Stimulated activated naive CD4-positive, alpha-beta T cell (primary cell): ENCODE measurements around the gene MRNIP.

Experiments used
- DNase-seq, 6 experiments: peaks; one replicate each; lab custom pipeline; 2025; lab: John Stamatoyannopoulos, UW

MRNIP gene, protein sequence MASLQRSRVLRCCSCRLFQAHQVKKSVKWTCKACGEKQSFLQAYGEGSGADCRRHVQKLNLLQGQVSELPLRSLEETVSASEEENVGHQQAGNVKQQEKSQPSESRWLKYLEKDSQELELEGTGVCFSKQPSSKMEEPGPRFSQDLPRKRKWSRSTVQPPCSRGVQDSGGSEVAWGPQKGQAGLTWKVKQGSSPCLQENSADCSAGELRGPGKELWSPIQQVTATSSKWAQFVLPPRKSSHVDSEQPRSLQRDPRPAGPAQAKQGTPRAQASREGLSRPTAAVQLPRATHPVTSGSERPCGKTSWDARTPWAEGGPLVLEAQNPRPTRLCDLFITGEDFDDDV

DNA sequence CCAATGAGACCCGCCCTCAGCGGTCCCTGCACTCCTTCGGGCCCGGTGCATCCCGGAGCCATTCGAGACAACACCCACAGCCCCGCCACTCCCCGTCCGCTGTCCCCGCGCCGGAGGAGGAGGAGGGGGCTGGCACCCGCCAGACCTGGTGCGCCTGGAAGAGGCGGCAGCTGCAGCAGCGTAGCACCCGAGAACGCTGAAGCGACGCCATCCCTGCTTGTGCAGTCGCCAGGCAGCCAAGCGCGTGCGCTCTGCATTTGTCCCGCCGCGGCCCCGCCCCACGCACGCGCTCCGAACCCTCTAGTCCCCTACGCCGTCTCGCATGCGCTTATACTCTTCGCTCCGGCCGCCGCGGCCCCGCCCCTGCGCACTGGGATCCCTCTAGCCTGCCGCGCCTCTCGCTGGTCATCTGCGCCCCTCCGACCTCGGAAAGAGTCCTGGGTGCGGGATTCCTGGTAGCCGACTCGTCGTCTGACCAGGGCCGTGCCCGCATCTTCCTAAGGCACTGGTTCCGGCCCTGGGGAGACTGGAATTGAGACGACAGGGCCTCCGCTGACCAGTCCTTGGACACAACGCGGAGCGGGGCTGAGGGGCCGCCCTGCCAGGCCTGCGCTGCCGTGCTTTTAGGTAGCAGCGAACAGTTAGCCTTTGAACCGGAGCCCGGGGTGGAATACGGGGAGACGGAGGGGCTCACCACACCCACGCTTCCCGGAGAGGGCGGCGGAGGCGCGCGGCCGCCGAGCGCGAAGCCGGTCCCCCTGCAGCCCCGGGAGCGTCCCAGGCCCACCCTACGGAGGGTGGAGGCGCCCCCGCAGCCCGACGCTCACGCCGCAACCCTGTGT lies at the start of gene MRNIP:
MRNIP (minus strand) TSS at position 232 of the 842 bp plus-strand sequence; CDS start at position 211, 21 bp downstream.
- peak; percentile 72 to 83 (median 78) for DNase-seq

DNA sequence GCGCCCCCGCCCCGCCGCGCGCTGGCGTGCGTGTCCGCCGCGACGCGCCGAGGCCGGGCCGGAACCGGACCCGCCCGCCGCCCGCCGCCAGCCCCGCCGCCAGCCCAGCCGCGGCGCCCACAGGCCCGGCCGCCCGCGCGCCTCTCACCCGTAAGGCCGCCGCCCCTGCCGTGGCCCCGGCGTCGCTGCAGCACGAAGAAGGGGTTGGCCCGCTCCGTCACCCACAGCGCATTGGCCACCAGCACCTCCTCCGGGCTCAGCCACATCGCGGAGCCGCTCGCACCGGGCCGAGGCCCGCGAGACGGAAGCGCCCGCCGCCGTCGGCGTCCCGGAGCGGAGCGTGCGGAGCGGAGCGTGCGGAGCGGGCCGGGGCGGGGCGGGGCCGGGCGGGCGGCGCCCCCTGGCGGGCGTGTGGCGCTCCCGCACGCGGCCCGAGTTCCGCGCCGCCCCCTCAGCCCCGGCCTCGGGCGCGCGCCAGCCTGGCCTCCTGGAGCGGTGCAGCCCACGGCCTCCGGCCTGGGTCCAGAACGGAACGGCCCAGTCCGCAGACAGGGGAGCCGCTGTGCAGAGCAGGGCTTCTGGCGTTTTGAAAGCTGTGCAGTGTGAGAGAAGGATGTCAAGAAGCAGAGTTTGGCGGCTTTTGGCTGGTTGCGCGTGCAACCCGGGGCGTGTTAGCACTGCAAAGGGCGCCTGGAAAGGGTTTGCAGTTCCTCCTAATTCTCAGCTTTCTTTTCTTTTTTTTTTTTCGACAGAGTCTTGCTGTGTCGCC lies 49.1 kb upstream of the MRNIP start, which contains the start of gene TBC1D9B:
TBC1D9B (minus strand) TSS at position 342 of the 769 bp plus-strand sequence; CDS start at position 266, 76 bp downstream.
- peak; percentile 59 to 81 (median 67) for DNase-seq

DNA sequence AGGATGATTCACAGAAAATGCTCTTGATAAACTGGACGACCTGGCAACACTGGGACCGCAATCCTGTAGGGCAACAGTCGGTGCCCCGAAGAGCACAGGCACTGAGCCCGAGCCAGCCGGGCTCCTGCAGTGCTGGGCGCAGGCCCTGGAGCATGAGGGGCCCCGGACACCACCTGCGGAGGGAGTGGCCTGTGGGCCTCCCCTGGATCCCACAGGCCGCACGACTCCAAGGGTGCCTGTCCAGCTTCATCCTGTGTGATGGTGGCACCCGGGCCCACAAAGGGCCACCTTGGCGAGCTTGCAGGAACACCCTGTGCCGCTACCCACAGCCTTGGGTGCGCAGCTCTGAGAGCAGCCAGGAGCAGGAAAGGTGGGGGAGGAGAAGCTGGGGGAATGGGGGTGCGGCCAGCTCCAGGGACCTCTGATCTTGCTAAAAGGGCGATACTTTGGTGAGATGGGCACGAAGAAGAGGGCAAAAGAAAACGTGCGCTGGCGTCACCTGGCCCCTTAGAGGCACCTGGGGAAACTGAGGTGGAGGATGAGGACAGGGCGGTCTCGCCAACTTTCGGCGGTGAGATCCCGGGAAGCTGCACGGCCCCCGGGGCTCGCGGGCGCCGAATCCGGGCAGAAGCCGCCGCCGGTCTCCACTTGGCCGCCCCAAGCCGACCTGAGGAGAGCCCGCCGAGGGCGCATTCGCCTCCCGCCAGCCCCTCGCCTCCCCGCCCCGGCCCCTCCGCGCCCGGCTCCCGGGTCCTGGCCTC lies 48.4 kb upstream of the MRNIP start:
- peak in 3 of 6 experiments; percentile 20 to 48 (median 28) for DNase-seq

DNA sequence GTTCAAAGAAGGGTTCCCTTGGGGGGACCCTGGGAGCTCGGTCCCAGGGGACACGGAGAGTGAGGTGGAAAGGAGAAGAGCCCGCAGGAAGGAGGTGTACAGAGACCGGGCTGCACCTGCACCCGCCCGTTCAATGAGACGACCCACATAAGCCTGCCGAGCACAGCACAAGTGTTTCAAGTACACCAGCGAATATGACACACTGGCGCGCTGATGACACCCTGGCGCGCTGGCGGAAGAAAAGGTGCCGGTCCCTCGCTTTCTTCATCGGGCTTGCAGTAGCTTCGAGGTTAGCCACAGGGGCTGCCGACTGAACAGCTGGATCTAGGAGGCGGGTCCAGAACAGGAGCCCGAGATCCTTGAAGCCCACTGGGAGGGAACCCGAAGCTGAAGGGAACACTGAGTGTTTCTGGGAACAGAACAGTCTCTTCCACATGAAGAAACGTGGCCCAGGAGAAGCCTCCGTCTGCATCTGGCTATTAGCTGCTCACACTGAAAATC lies 47.7 kb upstream of the MRNIP start:
- DNase-seq, result no peak

DNA sequence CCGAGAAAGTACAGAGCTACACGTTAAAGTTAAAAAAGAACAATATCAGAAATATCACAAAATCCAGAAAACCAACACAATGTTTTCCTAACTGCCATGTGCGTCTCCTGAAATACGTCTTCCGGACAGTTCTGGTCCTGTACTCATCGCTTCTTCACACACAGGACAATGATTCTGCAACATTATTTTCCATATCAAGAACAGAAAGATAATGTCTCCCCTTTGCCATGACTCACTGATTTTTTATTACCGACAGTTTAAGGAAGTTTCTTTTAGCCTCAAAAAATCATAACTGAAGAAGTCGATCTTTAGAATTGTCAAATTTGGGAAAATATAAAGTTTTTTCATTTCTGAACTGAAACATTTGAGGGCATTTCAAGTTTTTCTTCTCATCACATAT lies 46.5 kb upstream of the MRNIP start:
- DNase-seq, result no peak

DNA sequence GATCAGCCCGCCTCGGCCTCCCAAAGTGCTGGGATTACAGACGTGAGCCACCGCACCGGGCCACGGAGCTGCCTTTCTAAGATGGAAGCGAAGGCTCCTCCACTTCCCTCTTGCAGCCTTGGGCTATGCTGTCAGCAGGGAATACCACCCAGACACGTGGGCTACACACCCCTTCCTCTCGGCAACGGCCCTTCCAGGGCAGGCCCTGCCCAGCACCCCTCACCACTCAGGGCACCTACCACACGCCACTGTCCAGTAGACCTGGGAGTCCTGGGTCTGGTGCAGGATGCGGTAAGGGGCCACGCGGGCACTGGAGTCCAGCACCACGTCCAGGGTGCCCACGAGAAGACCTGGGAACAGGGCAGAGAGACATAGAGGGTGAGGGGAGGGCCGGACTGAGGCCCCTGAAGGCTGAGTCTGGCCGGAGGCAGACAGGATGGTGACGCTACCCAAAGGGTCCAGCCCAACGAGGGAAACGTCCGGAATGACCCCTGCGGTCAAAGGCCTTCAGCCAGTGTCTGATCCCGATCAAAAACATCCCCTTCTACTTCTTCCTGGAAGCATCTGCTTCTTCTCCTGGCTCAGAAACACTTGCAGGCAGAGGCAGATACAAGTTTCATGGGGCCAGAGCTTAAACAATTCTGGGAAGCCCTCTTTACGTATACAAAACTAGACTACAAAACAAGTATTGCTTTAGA lies 46.0 kb upstream of the MRNIP start:
- no peak for DNase-seq

DNA sequence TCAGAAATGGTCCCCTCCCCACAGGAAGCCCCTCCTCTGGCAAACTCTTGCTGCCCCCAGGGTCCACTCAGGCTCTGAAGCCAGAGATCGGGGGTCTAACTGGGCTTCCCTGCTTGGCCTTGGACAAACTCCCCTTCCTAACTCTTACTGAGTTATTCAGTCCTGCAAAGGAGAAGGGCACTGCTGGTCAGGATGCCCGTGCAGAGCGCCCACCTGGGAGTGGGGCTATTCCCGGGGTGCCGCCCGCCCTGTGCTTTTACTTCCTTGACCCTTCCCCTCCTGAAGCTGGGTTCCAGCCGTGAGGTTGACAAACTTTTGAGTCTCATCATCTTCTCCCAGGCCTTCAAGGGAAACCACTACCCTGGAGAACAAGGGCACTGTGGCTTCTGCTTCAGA lies 44.1 kb upstream of the MRNIP start:
- DNase-seq, result no peak

DNA sequence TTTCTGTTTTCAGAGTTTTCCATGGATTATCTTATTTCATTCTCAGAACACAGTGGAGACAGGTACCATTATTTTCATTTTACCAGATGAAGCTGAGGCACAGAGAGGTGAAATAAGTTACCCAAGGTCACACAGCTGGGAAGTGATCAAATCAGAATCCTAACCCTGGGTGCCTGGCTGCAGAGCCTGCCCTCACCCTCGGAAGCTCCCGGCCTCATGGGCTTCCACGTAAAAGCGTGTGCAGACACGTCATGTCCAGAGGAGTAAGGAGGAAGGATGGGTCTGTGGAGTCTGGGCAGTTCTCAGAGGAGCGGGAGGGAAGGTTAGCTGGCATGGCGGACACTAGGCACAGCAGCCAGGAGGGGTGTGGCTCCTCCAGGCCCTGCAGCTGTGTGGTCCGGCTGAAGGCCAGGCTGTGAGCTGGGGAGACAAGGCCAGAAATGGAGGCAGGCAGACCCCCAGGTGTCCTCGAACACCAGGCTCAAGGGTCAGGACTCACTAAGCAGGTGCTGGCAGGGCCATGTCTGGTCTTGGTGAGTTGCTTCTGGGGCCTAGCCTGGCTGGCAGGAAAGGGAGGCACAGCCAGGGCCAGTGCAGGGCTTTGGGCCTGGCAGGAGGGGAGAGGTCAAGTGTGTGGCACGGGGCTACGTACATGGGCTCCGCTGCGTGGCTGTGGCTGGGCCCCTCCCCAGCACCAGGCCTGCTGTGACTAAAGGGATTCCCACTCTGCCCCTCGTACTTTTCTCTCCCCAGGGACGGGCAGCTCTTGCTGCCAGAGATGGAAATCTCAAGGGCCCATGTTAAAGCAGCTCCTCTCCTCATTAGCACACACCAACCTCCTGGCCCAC lies 43.5 kb upstream of the MRNIP start:
- no peak for DNase-seq

DNA sequence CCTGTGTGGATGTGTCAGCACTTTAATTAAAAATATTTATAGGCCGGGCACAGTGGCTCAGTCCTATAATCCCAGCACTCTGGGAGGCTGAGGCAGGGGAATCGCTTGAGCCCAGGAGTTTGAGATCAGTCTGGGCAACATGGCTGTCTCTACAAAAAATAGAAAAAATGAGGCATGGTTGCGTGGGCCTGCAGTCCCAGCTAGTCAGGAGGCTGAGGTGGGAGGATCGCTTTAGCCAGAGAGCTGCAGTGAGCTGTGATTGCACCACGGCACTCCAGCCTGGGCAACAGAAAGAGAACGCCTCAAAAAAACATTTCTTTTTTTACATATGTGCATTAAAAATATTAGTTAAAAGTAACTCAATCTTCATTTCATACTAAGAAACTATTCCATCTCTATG lies 42.8 kb upstream of the MRNIP start:
- DNase-seq, result no peak

DNA sequence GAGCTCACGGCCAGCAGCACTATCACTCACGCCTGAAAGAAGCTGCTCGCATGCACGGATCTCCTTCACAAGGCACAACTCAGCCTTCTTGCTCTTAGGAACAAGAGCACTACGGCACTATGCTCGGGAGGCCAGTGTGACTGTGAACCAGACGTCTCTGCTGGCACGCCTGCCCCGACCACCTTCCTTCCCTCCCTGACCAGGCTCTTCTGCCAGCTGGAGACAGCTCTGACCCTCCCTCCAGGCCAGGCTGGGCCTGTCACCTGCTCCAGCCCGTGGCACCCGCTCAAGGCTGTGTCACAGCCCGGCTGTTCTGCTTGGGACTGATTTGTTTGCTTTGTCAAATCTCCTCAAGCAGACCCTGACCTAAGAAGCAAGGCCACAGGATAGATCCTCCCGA lies 42.1 kb upstream of the MRNIP start:
- no peak for DNase-seq

DNA sequence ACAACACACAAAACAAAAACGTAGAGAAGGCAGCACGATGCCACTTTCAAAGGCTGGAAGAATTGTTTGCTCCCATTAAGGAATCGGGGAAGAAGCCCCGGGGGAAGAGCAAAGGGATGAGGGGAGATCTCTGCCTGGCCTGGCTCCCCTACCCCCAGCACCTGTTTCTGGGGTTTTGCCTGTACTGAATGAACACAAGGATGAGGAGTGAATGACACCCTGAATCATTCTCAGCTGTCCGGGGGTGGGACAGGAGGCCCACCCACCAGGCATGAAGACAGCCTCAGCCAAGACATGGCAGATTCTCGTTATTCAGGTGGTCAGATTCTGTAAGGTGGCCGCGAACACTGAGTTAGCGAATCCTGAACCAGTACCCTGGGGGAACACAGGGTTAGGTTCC lies 41.6 kb upstream of the MRNIP start:
- no peak for DNase-seq

DNA sequence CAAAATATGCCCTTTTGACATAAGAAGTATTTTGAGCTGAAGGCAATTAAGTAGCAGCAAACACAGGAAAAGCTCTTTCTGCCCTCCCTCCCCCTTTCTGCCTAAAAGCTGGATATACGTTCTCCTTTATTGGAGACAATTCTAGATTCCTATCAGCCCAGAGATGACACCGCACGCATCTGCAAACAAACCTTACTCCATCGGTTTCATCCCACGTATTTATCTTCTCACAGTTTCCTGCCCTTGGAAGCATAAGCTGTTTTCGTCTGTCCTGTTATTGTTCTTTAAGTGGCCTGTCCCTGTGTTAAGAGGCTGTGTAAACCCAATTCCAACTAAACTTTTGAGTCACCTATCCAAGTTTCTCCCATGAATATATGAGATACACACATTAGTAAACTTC lies 37.2 kb upstream of the MRNIP start:
- no peak for DNase-seq

DNA sequence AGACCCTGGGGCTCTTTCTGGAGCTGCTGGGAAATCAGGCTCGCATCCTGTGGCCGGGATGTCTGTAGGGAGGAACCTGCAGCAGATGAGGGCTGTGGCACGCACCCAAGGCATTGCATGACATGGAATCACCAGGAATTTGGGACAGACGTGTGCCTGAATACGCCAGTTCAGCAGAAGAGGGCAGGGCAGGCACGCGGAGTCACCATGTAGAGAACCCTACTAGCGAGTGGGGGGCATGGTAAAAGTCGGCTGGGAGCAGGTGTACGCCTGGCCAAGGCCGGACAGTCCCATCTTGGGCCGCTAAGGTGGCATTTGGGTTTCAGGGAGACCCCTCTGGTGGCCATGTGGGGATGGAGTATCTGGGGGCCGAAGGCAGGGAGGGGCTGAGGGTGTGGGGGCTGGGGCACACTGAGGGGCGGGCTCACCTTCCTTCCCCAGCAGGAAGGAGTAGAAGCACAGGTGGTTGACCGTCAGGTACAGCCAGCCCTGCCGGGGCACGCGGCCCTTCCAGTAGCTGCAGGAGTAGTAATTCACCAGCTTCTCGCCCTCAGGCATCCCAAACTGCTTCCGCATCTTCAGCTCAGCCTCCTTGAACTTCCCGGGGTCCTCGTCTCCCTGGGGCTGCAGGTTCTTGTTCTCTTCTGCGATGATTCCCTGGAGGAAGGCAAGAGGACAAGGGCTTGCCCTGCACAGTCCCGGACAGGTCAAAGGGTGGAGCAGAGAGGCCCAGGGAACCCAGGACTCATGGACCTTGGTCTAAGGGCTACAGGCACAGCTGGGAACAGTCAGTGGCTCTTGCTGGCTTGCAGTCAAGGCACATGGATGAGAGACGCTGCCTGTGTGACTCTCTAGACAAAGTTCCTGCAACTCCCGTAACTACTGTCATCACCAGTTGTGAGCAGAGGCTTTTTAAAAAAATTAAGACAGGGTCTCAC lies 35.6 kb upstream of the MRNIP start:
- no peak for DNase-seq

DNA sequence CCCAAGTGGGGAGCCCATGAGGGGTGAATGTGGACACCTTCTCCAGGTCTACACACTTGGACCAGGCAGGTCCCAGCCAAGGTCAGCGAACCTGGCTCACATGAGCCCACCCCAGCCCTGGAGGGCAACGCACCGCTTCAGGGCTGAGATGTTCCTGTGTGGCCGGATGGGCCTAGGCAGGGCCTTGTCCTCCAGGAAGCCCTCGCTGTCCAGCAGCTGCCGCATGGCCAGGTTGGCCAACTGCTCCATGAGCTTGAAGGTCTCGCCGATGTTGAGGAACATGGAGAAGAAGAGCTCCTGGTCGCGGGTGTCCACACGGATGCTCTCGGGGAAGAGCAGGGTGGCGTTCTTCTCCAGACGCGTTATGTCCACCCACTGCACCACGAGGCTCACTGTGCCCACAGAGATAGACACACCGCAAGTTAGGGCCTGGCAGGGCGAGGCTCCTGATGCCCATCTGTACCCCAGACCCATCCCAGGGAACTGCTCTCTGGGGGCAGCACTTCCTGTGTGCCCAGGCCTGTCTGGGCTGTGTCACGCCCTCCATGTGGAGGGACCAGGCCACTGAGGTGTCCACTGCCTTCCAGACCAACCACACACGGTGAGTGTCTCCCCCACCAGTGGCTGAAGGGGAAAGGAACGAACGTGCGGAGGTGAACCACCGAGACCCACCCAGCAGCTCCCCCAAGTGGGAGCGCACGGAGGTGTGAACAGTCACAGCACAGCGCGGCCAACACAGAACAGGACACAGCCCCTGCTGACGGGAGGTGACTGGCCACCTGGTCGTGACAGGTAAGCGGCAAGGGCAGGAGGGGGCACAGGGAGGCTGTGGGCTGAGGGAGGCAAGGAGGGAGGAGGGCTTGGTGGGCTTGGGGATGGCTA lies 34.7 kb upstream of the MRNIP start:
- no peak for DNase-seq

DNA sequence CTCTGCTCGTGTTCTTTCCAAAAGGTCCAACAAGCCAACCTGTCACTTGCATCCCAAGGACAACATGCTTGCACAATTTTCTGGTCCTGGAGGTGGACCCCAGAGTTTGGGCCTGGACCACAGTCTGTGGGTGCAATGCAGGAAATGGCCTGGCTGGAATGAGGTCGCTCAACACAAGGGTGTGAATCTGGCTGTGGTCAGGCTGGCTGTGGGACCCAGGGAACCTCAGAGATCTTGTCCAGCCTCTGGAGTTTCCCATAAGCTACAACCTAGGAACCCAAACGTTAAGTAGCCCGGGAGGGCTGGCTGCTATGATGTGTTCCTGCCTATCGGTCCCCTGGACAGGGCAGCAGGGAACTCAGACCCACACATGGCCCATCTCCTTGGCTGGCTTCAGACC lies 33.6 kb upstream of the MRNIP start:
- no peak for DNase-seq

DNA sequence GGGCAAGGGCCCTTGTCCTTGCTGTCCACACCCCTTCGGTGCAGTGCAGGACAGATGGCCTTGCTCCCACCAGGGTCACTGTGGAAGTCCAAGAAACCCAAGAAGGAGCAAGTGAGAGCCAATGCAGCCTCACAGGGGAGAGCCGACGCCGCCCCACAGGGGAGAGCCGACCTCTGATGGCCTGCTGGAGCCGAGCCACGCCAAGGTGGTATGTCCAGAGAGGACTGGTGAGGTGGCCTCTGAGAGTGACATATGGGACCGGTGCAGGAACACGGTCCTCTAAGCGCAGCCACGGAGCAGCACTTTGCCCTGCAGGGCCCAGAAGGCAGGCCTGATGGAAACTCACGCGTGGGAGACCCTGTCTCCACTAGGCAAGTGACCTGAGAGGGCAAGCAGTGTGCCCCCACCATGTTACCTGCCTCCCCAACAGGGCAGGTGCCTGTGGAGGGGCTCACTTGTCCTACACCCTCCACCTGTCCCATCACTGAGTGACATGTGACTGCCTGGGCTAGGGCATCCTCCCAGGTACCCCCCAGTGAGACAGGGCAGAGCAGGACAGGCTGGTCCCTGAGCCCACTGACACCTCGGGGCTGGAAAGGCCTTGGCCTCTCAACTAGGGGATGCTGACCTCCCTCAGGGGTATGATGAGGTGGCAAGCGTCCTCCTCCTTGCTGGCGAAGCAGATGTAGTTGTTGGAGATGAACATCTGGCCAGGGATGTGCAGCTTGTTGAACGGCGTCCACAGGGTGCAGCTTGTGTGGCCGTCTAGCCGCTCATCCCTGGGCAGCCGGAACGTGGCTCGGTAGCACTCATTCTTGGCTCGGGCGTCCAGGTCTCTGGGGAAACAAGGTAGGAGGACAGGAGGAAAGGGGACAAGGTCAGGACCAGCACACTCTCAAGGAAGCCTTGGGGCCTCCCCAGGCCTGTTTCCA lies 32.4 kb upstream of the MRNIP start:
- DNase-seq, result no peak

DNA sequence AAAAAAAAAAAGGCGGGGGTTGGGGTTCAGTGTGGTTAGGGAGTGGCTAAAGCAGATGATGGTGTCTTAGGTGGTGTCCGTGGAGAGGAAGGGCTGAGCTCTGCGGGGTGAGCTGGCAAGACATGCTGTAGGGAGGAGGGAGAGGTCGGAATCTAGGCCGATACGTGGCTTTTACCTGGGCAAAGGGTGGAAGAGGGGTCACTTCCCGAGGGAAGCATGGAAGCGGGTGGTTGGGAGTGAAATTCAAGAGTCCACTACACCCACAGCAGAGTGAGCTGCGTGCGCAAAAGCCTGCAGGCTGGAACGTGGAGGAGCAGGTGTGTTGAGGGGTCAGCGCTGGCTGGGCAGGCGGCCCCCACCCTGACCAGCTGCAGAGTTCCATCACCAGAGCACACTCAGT lies 31.3 kb upstream of the MRNIP start:
- DNase-seq, result no peak
